ENCODE data around the gene SLC38A3.
"Not testable (repeated sequence)": the region's sequence is repeated elsewhere in the genome, so short reads cannot be mapped to it uniquely, and the experiment has no call there.

SLC38A3 gene

DNA sequence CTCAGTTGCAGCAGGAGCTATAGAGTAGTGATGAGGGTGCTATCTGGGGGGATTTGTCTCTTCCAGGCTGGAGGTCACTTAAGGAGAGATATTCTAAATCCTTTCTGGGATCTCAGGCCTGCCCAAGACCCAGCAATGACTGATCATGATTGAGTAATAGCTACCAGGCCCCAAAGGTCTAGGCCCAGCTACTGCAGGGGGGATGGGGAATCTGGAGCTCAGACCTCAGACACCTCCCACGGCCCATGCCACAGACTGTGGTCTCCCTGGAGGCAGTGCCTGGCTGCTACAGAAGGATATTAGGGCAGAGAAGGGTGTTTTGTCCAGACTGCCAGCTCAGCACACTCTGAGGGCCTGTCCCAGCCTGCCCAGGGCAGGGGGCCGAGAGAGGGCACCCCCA is 6.9 kb downstream of the SLC38A3 start:
- no peak for DNase-seq

DNA sequence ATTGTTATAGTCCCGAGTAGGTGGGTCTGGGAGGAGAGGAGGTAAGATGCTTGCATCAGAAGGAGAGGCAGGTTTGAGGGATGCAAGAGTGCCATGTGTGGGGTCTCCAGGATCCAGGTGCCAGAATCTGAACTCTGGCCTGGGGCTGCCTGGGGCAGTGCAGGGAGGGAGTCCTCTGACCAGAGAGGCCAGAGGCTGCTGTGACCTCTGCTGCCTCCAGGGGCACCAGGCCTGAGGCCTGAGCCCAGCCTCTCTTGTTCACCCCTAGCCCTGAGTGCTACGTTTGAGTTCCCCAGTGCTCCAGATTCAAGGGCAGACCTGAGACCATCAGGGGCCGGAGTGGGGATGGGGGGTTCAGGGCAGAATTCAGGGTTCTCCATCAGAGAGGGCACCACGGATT is 7.4 kb downstream of the SLC38A3 start:
- no peak for DNase-seq

DNA sequence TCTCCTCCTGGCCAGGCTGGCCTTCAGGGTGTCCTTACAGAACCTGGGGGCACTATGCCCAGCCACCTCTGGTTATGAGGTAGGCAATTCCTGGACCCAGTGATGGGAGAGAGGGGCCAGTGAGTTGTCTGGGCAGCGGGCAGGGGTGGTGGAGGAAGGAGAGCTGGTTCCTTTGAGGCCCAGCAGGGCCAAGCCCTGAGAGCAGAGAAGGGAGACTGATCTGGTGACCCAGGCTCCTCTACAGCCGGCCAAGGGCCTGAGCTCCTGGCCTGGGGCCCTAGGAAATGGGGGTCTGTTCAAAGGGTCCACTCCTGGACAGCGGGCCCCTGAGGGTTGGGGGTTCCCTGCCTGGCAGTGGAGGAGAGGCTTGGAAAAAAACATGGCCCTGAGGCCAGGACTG is 7.9 kb downstream of the SLC38A3 start:
- no peak for DNase-seq

DNA sequence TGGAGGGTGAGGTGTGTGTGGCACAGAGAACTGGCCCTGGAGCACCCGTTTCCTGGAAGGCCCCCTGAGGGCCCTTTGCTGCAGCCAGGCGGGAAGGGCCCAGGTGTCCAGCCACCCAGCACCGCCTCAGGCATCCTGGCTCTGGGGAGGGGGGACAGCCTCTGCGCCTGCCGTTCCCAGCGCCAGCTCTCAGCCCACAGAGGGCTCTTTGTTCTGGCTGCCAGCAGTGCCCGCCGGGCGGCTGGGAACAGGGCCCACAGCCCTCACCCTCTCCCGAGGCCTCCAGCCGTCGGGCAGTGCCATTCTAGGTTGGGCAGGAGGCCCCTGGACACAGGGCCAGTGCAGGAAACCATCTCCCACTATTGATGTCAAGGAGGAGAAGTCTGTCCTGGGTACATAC is 8.3 kb downstream of the SLC38A3 start:
- no peak for DNase-seq

DNA sequence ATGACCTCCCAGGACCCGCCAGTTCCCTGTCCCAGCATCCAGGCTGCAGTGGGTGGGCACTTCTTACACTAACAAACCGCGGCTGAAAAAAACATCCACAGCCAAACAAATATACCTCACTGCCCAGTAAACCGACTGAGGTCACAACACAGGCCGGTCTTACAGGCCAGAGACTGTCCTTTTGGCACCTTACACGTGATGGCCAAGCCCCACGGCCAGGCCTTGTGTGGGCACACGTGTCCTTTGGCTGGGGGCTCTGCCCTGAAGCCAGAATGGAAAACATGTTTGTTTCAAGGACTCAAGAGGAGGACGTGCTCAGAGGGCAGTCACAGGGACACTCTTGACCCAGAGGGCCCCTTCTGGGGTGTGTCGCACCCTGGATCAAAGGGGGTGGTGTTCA is 9.8 kb downstream of the SLC38A3 start:
- no peak for DNase-seq

DNA sequence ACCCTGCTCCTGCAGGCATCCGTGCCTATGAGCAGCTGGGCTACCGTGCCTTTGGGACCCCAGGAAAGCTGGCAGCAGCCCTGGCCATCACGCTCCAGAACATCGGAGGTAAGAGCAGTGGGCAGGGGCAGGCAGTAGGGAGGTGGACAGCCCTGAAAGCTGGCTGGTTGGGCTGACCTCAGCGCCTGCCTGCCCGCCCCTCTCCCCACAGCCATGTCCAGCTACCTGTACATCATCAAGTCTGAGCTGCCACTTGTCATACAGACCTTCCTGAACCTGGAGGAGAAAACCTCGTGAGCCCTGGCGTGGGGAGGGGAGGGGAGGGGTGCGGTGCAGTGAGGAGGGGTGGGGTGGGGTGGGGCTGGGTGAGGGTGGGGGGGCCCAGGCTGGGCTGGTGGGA is 10.5 kb downstream of the SLC38A3 start:
- no peak for DNase-seq

DNA sequence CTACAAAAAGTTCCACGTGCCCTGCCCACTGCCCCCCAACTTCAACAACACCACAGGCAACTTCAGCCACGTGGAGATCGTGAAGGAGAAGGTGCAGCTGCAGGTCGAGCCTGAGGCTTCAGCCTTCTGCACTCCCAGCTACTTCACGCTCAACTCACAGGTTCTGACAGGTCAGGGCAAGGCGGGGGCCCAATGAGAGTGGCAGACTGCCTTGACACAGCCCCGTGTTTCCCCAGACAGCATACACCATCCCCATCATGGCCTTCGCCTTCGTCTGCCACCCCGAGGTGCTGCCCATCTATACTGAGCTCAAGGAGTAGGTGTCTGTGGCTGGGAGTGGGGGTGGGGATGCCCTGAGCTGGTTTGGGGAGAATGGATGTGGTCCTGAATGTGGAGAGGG is 12.6 kb downstream of the SLC38A3 start:
- no peak for DNase-seq

DNA sequence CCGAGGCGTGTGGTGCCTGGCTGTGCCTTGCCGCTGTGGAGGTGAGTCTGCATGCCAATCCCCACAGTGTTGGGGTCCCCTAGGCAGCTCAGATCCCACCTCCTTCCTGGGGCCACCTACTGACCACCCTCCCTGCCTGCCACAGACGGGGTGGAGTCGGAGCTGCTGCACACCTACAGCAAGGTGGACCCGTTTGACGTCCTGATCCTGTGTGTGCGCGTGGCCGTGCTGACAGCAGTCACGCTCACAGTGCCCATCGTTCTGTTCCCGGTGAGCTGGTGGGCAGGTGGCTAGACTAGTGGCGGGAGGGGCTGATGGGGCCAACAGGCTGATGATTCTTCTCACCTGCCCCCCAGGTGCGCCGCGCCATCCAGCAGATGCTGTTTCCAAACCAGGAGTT is 13.4 kb downstream of the SLC38A3 start:
- no peak for DNase-seq

DNA sequence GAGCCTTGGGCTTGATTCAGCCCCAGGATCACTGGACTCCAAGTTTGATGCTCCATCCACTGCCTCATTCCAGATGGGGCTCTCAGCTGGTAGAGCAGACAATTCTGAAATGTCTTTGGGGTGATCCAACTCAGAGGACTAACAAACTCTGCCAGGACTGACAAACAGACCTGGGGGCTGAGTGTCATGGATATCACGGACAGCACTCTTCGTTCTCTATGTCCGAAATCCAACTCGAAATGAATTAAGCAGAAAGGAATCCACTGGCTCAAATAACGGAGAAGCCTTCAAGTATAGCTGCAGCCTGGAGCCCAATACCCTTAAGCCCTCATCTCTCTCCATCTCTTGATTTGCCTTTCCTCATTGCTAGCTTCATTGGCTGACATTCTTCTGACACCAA is 14.2 kb downstream of the SLC38A3 start:
- no peak for DNase-seq

DNA sequence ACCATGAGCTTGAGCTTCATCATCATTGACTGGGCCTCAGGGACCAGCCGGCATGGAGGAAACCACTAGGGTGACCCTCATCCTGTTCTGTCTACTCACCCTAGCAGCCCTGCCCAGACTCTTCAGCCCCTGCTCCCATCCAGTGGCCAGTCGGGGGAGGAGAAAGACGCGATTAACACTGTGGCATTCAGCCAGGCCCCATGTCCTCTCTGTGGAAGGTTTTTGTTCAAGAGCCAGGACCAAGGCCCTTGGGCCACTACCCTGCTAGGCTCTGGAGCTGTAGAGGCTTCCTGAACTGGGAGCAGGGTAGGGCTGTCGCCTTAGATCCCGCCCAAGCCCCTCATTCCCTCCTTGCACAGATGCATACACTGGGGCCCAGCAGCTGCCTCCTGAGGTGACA is 15.0 kb downstream of the SLC38A3 start:
- DNase-seq: no peak

DNA sequence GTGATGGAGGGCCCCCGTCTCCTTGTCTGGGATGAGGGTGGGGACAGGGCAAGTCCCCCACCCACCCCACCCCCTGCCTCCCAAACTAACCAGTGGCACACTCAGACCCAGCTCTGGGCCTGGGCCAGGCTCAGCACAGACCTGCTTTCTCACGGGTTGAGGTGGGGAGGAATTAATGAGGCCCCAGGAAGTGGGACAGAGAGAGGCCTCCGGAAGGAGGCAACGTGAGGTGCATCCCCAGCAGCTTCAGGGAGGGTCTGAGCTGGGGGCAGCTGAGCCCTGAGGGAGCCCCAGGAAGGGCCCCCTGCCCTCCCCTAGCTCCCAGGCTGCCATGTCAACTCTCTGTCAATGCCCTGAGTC is 16.0 kb downstream of the SLC38A3 start:
- no peak for DNase-seq

DNA sequence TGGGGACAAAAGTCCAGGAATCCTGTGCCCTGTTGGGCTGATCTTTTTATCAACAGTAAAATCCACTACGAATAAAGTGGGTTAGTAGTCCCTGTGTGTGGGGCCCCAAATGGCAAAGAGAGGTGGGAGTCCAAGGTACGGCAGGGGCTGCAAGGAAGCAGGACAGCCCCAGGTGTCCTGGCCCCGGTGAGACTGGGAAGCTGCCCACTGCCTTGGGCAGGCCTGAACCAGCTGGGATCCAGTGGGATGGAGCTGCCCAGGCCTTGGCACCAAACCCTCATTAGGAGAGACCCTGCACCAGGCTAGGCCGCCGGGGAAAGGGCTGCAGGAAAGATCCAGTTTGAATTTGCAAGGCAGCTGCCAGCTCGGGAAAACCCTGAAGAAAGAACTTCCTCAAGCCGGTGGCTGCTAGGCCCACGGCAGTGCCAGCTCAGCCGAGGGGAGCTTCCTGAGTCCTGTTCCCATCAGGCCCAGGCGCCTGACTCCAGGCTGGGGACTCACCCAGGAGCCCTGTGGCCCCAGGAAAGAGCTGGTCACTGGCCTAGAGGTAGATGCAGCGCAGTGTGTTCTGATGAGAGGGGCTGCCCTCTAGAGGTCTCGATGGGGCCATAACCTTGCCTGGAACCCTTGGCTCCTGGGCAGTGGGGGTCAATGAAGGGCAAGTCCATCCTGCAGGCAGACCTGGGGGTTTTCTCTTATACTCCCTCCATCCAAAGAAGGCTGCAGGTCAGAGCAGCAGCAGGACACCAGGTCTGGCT is 16.5 kb downstream of the SLC38A3 start:
- DNase-seq: no peak

DNA sequence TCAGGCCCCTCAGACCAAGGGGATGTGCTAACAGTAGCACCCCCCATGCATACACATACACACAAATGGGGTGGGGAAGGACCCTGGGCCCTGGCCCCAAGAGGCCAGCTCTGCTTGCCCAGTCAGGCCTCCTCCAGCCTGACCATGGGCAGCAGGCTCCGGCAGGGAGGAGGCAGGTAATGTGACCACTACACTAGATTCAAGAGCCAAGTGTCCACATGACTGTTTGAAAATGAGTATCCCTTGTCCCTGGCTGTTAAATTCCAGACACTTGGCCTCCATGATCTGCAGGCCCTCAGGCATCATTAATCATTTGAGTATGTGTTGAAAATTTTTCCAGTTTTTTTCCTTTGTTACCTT is 17.1 kb downstream of the SLC38A3 start:
- DNase-seq: no peak

DNA sequence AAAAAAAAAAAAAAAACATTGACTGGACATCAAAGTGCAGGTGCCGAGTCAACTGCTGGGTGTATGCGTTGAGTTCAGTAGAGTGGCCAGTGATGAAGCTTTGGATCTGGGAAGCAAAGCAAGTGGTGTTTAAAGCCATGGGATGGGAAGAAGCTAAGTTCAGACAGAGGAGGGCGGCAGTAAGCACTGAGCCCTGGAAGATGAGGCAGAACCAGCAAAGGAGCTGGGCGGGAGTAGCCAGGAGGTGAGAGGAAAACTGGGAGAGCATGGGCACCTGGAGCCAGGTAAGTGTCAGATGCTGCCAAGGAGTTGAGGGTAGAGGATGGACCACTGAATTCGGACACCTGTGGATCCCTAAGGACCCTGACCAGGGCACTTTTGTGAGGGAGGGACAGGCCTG is 19.6 kb downstream of the SLC38A3 start:
- no peak for DNase-seq

DNA sequence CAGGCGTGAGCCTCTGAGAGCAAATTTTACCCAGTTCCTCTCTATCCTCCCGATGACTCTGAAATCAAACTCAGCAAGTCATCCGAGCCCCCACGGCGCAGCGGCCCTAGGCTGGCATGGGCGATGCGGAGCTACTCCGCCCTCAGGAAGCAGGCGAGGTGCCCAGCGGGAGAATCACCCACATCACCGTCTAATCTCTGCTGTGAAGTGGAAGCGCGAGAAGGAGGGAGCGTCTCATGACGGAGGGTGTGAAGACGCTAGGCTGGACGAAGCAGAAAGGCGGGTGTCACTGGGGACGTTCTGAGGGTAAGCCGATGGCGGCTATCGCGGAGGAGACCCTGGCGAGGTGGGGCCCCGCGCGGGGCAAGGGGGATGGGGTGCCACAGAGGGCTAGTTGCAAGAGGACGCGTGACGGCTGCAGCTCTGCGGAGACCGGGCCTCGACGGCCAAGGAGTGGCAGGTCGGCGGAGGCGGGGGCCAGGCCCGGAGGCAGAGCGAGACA is 21.9 kb downstream of the SLC38A3 start:
- no peak for DNase-seq

DNA sequence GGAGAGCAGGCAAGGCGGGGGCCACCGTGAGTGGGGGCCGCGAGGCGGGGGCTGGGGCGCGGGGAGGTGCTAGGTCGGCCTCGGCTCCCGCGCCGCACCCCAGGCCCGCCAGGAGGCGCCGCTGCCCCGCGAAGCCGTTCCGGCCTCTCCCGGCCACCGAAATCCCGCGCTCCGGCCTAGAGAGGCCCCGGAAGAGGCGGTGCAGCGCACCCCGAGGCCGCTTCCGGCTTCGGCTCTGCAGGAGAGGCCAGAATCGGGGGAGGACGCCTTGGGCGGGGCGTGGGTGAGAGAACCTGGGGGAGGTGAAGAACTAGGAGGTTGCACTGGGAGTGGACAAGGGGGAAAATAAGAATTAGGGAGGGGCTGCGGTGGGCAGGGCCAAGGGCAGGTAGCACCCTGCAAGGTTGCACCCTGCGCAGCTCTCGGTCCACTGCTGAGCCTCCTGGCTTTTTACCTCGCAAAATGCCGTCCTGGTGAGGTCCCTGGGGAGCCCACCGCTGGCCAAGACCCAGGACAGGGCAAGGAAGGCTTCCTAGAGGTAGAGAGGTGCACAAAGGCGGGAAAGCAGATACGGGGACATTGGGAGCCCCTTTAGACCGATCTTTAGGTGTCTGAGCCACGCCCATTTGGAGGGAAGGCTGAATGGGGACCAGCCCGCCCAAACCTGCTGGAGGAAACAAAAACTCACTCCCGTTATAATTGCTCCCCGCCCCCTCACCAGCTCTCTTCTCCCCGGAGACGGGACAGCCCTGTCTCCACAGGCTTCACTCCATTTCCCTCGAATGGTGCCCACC is 22.5 kb downstream of the SLC38A3 start:
- DNase-seq: peak; percentile 93

DNA sequence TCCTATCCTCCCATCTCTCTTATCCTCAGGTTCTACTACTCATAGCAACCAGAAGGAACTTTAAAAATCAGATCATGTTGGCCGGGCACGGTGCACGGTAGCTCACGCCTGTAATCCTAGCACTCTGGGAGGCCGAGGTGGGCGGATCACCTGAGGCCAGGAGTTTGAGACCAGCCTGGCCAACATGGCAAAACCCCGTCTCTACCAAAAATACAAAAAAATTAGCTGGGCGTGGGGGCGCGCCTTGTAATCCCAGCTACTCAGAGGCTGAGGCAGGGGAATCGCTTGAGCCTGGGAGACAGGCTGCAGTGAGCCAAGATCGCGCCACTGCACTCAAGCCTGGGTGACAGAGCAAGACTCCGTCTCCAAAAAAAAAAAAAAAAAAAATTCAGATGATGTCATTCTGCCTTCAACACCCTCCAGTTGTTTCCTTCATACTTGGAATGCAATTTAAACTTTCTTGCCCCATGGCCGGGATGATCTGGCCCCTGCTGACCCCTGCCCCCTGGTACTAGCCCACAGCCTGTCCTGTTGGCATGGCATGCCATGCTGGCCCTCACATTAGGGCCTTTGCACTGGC is 23.2 kb downstream of the SLC38A3 start:
- DNase-seq: not testable (repeated sequence)

DNA sequence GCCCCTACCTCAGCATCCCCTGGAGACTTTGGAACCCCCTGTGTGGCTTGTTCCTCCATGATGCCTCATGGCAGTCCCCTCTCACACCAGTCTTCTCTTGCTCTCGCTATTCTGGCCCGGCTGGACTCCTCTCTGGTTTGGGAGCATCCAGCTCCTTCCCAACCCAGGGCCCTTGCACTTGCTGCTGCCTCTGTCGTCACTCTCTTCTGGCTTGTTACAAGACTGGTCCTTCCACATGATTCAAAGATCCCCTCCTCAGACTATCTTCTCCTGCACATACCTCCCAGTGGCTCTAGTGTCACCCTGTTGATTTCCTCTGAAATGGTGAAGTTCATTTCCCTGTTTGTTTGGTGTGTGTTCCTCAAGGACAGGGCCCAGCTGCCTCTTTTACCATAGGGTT is 24.4 kb downstream of the SLC38A3 start:
- no peak for DNase-seq

DNA sequence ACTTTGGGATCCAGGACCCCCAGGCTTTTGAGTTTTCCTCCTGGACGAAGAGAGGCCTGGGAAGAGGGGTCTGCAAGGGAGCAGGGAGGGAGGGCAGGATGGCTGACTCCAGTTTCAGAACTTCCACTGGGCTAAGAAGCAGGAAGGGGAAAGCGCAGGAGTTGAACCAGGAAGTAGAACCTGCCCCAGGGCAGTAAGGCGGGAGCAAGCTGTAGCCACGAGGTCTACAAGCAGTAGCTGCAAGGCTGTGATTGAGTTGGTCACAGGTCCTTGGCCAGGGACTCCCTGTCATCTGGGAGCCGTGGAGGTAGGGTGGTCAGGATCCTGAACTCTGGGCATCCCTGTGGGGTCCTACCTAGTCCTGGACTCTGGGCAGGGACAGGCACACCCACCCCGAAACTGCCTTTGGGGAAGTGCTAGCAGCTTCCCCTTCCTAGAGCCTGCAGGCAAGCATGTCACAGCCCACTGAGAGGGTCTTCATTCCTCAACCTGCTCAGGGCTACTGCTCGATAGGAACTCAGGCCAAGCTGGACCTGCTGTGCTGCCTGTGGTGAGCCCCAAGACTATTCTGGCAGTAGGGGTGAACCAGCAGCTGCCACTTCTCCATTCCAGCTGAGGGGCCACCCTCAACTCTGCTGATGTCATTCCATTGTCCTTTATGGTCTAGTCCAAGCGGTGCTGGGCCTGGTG is 25.2 kb downstream of the SLC38A3 start:
- no peak for DNase-seq

DNA sequence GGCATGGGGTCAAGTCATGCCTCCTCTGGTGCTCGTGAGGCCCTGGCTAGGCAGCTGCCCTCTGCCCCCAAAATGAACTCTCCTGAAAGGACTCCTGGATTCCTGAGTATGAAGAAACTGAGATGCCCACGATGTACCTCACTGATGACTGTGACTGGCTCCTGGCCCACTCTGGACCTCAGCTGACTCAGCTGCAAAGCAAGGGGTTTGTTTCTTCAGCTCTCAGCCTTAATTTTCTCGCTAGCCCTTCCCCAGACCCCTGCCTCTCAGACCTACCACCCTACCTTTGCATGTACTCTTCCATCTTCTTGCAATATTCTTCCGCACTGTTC is 25.7 kb downstream of the SLC38A3 start:
- DNase-seq: no peak

DNA sequence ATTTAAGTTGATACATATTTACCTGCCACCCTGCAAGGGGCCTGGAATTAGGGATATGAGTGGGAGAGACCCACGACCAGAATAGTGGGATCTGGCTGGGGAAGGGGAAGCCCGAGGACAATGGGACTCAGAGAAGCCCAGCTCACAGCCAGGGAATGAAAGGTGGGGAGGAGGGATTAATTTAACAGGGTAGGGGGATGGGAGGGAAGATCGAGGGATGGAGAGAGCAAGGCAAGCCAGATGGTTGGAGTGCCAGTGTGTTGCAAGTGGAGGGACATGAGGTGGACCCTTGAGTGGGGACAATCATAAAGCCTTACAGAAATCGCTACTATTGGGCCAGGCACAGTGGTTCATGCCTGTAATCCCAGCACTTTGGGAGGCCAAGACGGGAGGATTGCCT is 26.5 kb downstream of the SLC38A3 start:
- no peak for DNase-seq

DNA sequence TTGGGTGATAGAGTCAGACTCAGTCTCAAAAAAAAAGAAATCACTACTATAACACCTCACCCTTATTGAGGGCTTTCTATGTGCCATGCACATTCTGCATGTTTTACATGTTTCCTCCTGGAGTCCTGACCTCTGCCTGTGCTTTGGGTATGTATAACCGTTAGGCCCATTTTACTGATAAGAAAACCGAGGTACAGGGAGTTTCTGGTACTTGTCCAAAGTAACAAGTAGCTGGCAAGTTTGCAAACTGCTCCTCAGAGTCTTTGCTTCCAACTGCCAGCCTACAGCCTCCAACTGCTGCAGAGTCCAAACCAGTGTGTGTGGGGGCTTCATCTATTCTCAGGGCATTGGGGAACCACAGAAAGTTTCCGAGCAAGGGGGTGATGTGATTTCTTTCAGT is 27.2 kb downstream of the SLC38A3 start:
- no peak for DNase-seq

DNA sequence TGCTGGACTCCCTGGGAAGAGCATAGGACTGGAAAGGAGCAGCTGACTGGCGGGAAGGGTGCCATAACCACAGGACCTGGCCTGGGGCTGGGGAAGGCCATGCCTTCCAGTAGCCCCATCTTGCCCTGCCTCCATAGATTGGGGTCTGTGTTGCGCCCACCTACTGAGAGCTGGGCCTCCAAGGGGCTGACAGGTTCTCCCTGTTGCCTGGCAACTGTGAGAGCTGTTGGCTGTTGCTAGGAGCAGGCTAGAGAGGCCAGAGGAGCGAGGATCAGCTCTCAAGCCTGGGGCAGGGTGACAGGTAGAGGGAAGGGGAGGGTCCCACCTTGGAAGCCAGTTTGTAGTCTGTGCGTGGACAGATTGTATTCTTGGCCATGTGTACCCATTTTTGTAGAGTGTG is 28.1 kb downstream of the SLC38A3 start:
- no peak for DNase-seq
